NCI-H526 treated with DMSO at 0.1 percent for 48 hours (cell line): ENCODE results near the gene PEX5L.
A peak's percentile ranks its signal among the peaks of the same experiment; 100 is the strongest.
"Not testable (repeated sequence)": the region's sequence is repeated elsewhere in the genome, so short reads cannot be mapped to it uniquely, and the experiment has no call there.

Source experiments
- DNase-seq: peaks from one replicate; lab custom pipeline; 2025; lab: John Stamatoyannopoulos, UW

The PEX5L gene, protein sequence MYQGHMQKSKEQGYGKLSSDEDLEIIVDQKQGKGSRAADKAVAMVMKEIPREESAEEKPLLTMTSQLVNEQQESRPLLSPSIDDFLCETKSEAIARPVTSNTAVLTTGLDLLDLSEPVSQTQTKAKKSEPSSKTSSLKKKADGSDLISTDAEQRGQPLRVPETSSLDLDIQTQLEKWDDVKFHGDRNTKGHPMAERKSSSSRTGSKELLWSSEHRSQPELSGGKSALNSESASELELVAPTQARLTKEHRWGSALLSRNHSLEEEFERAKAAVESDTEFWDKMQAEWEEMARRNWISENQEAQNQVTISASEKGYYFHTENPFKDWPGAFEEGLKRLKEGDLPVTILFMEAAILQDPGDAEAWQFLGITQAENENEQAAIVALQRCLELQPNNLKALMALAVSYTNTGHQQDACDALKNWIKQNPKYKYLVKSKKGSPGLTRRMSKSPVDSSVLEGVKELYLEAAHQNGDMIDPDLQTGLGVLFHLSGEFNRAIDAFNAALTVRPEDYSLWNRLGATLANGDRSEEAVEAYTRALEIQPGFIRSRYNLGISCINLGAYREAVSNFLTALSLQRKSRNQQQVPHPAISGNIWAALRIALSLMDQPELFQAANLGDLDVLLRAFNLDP

DNA sequence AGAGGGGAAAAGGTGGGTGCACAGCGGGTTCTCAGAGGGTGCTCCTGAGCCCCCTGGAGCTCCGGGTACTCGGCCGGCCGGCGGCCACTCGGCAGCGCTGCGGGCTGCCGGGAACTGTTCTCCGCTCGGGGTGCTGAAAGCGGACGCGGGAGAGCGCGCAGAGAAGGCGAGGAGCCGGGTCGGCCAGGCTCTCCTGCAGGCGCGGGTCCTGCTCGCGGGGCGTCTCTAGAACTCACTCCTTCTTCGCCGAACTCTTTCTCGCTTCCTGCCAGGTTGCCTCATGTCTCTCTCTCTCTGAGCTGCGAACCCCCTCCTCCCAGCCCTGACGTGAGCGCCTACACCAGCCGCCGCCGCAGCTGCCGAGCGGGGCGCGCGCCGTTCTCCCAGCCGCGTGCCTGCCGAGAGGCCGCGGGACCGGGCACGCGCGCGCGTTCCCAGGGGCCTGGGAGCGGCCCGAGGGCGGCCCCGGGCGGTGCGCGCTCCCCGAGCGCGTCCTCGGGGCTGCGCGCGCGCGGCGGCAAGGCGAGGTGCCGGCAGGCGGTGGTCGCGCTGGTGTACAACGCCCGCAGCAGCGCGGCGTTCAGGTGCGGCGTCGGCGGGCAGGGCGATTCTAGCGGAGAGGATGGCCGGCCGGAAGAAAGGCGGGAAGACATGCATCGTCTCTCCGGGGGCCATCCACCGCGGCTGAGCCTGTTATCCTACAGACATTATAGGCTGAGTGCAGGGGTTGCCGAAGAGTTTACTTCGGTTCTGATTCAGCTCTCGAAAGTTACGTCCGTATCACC lies at the start of gene PEX5L:
PEX5L (minus strand) TSS at position 267 of the 785 bp plus-strand sequence. CDS start 338 bp downstream, outside the sequence.
- DNase-seq = peak; percentile 76

DNA sequence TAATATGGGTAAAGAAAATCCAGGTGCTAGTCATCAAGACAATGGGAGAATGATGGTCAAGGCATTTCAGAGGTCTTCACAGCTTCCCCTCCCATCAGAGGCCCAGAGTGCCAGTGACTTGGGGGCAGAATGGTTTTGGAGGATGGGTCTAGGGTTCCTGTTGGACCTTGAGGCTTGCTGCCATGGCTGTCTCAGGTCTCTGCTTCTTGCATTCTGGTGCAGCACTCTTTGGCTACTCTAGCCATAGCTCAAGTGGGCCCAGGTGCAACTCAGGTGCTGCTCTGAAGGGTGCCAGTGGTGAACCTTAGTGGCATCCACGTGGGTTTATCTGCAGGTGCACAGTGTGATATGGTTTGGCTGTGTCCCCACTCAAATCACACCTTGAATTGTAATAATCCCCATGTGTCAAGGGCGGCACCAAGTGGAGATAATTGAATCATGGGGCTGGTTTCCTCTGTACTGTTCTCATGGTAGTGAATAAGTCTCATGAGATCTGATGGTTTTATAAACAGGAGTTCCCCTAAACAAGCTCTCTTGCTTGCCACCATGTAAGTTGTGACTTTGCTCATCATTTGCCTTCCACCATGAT lies 48.5 kb upstream of the PEX5L start:
- DNase-seq = no peak

DNA sequence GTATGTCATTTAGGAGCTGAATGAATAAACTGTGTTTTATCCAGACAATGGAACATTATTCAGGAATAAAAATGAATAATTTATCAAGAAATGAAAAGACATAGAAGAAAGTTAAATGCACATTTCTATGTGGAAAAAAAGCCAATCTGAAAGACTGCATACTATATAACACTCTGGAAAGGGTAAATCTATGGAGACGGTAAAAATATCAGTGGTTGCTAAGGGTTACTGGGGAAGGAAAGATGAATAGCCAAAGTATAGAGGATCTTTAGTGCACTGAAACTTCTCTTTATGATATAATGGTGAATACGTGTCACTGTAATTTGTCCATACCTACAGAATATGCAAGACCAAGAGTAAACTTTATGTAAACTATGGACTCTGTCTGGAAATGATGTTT lies 46.0 kb upstream of the PEX5L start:
- DNase-seq = no peak

DNA sequence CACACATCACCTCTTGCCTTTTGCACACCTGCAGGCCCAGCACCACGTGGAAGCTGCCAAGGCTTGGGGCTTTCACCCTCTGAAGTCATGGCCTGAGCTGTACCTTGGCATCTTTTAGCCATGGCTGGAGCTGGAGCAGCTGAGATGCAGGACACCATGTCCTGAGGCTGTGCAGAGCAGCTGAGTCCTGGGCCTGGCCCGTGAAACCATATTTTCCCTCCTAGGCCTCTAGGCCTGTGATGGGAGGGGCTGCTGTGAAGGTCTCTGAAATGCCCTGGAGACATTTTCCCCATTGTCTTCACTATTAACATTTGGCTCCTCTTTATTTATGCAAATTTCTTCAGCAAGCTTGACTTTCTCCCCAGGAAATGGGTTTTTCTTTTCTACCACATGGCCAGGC lies 41.9 kb upstream of the PEX5L start:
- no peak for DNase-seq

DNA sequence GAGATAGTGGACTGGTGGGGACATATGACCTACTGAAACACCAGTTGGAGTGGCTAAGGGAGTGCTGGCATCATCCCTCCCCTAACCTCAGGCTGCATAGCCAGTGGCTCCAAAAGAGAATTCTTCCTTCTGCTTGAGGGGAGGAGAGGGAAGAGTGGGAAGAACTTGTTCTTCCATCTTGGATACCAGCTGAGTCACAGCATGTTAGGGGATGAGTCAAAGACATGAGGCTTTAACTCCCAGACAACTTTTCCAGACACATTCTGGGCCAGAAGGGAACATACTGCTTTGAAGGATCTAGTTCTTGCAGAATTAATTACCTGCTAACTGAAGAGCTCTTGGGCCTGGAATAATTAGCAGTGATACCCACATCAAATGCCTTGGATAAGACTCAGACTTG lies 36.8 kb upstream of the PEX5L start:
- DNase-seq = no peak

DNA sequence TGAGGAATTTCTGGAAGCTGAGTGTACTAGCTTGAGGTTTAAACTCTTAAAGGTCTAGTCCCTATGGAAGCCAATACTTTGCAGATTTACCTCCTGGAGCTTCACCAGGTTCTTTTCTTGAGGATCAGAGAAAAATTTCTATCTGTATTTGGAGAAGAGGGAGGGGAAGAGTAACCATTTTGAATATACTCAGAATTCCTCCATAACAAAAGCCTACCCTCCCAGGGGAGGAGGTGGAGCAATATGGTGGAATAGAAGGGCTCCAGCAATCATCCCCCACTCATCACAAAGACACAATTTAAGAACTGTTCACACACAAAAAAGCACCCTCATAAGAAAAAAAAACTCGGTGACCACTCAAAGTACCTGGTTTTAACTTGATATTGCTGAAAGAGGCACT lies 36.0 kb upstream of the PEX5L start:
- DNase-seq = no peak

DNA sequence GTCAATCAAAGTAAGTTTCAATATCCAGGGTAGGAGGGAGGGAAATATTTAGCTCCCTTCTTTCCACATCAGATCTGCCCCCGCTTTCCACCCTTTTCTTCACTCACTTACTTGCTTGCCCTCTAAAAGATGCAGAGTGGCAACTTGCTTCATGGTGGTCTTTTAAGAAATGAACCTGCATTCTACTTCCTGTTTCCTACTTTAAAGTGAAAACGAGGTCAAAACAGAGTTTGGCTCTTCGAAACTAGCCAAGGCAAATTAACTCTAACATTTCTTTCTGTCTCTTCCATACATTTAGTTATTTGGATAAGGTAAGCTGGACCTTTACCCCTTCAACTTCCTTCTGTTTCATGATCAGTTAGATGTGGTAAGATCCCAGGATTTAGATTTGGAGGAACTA lies 34.2 kb upstream of the PEX5L start:
- DNase-seq = no peak

DNA sequence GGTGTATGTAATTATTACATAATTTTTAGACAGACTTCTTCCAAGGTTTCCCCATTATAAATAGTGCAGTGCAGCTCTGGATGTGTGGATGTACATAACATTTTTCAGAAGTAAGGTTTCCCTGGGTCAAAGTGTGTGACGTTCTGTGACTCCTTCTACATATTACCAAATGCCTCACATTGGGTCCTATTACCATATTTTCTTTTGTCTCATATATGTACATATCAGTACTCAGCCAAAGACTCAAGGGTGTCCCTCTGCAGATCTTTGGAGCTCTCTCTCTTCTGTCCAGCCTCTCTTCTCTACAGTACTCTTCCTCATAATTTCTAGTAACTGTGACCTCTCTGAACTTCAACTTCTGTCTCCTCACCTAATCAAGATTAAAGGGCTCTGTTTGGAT lies 31.3 kb upstream of the PEX5L start:
- no peak for DNase-seq

DNA sequence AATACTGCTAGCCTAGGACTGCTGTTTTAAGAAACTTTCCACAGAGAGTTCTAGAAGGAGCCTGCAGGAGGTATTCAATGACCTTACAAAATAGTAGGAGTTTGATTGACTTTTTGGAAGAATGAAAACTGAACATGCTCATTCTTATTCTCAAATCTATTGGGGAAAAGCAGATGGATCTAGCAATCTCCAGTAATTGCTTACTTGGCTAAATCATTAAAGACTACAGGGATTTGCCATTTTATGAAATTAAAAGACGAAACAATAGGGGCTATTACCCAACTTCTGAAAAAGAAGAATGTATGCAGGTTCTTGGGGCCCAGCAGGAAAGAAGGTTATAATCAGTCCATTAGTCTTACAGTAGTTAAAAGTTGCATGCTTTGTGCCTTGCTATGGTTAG lies 29.9 kb upstream of the PEX5L start:
- DNase-seq = no peak

DNA sequence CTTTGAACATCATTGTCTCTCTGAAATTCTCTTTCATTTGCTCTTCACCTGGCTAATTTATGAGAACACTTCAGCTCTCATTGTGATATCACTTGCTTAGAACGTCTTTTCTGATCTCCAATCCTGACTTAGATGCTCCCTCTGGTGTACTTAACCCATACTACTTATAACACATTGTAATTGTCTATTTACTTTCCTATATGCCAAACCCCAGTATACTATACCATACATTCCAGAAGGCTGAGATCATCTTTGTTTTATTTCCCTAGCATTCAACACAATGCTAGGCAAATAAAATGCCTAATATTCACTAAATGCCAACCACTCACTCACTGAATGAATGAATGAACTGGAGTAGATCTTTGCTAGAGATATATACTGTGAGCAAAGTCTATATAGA lies 27.0 kb upstream of the PEX5L start:
- no peak for DNase-seq

DNA sequence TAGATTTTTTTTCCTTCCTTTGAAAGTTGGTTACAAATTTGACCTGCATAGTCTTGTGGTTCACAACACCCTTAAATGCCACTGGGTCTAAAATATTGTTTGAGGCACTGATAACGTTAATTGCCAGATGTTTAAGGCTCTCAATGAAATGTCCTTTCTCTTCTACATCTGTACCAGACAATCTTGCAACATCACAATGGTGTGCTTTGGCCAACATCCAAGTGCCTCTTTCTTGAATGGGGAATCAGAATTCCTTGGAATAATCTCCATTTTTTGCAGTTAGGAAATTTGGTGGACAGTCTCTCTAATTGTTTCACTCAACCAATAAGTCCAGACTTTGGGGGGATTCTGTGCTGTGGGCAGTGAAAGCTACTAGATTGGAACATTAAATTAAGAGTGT lies 26.0 kb upstream of the PEX5L start:
- DNase-seq = no peak

DNA sequence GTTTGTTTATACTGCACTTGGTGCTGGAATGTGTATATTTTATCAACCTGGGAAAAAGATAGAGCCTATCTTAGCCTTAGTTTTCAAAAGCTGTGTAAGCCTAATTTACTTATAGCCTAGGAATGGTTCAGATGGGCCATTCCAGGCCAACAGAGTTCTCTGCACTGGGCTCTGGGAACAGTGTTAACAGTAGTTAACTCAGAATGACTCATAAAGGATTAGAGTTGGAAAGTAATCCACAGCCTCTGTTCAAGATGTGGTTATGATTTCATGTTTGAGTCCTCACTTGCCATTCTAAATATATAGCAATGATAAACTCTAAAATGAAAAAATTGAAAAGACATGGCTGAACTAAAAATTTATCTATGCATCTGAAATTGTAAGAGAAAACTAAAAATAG lies 22.6 kb upstream of the PEX5L start:
- no peak for DNase-seq

DNA sequence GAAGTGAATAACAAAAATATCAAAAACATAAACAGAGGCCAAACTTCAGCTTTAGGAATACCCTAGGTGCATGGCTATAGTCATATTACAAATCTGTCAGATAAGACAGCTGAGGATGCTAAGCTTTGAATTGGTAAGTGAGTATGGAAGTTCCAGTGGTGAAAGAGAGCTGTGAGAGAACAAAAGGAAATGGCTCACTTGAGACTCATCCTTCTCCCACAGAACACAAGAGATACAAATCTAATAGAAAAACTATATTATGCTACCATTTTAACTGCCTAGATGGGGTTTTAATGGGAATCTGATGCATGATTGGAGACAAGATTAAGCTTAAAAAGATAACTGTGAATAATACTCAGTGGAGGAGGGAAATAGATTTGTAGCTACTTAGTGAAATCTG lies 21.5 kb upstream of the PEX5L start:
- DNase-seq = no peak

DNA sequence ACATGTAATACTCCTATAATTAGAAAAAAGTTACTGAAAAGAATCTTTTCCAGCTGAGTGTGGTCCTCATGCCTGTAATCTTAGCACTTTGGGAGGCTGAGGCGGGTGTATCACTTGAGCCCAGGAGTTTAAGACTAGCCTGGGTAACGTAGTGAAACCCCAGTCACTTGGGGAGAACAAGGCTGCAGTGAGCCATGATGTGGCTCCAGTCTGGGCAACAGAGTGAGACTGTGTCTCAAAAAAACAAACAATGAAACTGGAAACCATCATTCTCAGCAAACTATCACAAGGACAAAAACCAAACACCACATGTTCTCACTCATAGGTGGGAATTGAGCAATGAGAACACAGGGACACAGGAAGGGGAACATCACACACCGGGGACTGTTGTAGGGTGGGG lies 18.9 kb upstream of the PEX5L start:
- DNase-seq = not testable (repeated sequence)

DNA sequence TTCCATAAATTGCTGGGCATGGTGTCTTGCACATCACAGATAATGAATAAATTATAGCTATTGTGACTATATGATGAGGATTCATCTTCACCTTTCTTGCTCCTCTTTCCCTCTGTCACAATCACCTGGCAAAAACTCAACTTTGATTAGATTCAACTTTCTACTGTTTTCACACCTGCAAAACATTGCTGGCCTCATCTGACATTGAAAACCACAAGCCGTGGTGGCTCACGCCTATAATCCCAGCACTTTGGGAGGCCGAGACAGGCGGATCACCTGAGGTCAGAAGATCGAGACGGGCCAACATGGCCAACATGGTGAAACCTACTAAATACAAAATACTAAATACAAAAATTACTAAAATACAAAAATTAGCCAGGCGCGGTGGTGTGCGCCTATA lies 12.7 kb upstream of the PEX5L start:
- no peak for DNase-seq

DNA sequence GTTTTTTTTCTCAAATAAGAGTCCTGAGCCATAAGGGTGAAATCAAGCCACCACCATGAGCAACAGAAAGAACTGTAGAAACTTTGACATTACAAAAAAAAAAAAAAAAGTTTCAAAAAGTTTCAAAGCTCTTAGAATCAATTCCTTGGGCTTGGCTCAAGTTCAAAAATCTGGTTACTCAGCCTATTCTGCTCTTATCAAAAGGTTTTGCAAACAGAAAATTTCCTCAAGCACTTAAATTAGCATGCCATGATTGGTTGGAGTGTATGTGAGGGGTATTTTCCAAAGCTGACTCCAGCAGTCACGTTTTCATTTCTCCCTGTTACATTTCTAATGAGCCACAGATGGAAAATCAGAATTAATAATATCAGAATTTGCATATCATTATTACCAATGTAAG lies 12.1 kb upstream of the PEX5L start:
- no peak for DNase-seq

DNA sequence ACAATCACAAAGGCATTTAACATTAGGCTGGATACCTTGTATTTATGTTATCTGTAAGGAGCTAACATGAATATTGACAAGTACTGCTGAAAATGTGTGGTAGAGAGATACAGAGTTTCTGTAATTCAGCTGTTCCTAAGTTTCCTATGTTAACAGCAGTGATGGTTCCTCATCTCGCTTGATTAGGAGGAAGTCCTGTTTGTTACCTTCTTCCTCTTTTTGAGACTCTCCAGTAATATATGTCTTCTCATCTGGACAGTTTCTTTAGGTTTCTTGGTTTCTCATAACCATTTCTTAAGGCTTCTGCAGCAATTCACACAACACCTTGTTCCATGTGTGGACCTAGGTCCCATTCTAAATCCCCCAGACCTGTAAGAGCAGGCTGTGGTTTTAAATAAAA lies 11.4 kb upstream of the PEX5L start:
- DNase-seq = no peak

DNA sequence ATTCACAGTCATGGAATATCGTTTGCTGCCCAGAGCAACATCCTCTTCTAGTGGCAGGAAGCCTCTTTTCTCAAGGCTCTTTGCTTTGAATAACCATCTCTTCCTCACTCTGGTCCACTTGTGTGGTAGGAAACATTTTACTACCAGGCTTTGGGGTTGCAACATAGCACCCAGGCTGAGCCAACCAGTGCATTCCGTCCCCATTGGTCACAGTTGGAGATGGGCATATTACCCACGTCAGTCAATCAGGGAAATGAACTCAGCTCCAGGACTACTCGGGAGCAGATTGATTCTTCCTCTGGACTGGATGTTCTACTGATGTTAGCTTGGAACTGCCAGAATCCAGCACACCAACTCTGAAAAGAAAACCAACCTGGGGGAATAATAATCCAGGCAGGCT lies 4.2 kb upstream of the PEX5L start:
- DNase-seq = no peak

DNA sequence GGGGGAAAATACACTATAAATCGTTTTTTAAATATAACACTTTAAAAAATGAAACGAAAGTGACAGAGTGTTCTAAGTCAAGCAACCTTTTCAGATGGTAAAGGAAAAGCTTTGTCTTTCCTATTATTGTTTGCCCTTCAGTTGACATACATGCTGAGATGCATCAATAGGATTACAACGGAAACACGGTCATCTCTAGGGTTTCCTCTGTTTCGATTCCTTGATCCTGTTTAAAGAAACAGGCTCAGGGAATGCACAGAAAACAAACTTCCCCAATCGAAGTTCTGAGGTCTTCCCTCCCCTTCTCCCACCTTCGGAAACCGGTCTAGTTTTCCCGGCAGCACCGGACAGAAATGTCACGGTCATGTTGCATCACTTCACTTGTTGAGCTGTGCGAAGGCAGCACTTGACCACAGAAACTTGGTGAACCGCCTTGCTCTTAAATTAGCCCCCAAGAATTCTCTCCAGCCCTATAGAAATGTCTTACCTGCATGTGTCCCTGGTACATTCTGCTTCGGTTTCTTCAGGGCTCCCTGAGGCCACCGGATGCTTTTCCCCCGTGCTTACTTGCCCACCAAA lies 556 bp downstream of the PEX5L start:
- DNase-seq = peak; percentile 42

DNA sequence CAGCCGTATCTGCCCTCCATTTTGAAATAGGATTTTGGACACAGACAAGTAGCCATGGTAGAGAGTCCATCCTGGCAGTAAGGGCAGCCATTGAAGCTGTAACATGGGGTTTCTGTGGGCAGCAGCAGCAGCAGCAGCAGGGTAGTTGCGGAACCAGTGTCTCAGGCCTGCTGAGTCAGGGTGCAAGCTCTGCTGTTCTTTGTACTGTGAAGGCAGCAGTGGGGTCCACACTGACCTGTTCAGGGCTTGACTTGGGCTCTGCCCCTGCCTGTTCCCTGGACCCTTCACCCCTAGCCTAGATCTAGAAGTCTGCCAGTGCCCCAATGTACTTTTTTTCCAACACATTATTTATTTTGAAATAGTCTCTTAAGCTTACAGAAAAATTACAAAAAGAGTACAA lies 9.7 kb downstream of the PEX5L start:
- no peak for DNase-seq

DNA sequence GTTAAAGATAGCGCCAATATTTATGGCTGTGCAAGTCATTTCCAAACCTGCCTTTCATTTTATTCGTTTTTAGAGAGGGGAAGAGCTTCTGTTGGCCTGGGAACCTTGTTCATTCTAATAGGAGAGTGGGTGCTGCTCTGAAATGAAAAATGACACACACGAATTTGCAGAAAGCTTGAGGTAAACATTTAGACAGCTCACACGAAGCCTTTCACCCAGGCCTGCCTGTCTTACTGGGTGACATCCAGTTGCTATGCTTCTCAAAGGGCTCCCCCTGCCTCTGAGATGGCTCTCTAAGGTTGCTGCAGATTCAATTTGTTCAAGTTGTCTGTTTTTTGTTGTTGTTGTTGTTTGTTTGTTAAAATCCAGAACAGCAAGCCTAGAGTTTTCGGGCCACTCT lies 18.2 kb downstream of the PEX5L start:
- DNase-seq = no peak

DNA sequence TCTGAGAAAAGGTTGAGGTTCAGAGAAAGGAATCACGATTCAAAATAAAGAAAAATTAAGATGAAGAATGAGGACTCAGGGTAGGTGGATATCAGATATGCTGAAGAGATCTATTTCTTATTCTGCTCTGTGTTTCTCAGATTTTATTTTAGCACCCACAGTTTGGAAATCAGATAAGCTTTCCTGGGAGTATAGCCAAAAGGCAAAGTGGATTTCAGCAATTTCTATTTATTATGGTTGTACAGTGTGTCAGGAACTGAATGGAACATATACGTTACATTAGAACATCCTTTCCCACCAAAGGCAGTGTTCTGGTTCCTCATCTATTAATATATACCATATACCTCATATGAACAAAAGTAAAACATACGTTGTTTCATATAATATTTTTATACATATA lies 18.9 kb downstream of the PEX5L start:
- DNase-seq = no peak
